Astrocyte (in vitro differentiated cells and primary cell): ENCODE results near the gene FBLN1. TPM values are rescaled to one million over a fixed set of nuclear protein-coding genes. Genes with fewer than 3 reads are reported as not detected.
A peak's percentile ranks its signal among the peaks of the same experiment; 100 is the strongest.

Experiments
- DNase-seq: peaks from one replicate; pipeline ENCODE4 v3.0.0-alpha.2; 2010; ENCODE audit warnings: low read depth
- FAIRE-seq: peaks from 2 replicates; lab custom pipeline; 2011; peaks lifted over from hg19 to GRCh38; lab: Jason Lieb, UNC
- H2AFZ ChIP-seq: 2 replicates; pipeline ENCODE4 v1.6.0; 2012; ENCODE audit warnings: low read depth, low read length, inconsistent platforms
- H3K27ac ChIP-seq: 2 replicates; pipeline ENCODE4 v1.5.1; 2011; ENCODE audit warnings: low read depth, low read length, inconsistent platforms
- H3K27me3 ChIP-seq: 2 replicates; pipeline ENCODE4 v1.6.0; 2011; ENCODE audit warnings: low read length, inconsistent platforms; ENCODE audit not compliant: insufficient read depth
- H3K36me3 ChIP-seq: 2 replicates; pipeline ENCODE4 v1.5.1; 2011; ENCODE audit warnings: low read length, inconsistent platforms; ENCODE audit not compliant: insufficient read depth
- H3K4me1 ChIP-seq: 2 replicates; pipeline ENCODE4 v1.5.1; 2011; ENCODE audit warnings: low read length, inconsistent platforms; ENCODE audit not compliant: insufficient read depth
- H3K4me2 ChIP-seq: 2 replicates; pipeline ENCODE4 v1.6.0; 2012; ENCODE audit warnings: low read length, inconsistent platforms
- H3K4me3 ChIP-seq: 2 replicates; pipeline ENCODE4 v1.5.1; 2011; ENCODE audit warnings: low read depth, mild to moderate bottlenecking, low read length, inconsistent platforms; ENCODE audit not compliant: insufficient read depth
- H3K79me2 ChIP-seq: 2 replicates; pipeline ENCODE4 v1.6.0; 2012; ENCODE audit warnings: mild to moderate bottlenecking, low read length, inconsistent platforms; ENCODE audit not compliant: insufficient read depth
- H3K9ac ChIP-seq: 2 replicates; pipeline ENCODE4 v1.6.0; 2012; ENCODE audit warnings: mild to moderate bottlenecking, low read length, inconsistent platforms
- H3K9me3 ChIP-seq: 2 replicates; pipeline ENCODE4 v1.5.1; 2012; ENCODE audit warnings: low read depth, mild to moderate bottlenecking, low read length, inconsistent platforms; ENCODE audit not compliant: insufficient read depth
- H4K20me1 ChIP-seq: 2 replicates; pipeline ENCODE4 v1.6.0; 2012; ENCODE audit warnings: low read length, inconsistent platforms; ENCODE audit not compliant: insufficient read depth
- H3K27ac Mint-ChIP-seq: one replicate; pipeline ENCODE4 v1.8.0; 2021; ENCODE audit warnings: mild to moderate bottlenecking, mixed read lengths; ENCODE audit not compliant: unreplicated experiment
- H3K27me3 Mint-ChIP-seq: one replicate; pipeline ENCODE4 v1.8.0; 2021; ENCODE audit warnings: low read depth, mixed read lengths; ENCODE audit not compliant: unreplicated experiment
- H3K36me3 Mint-ChIP-seq: one replicate; pipeline ENCODE4 v1.8.0; 2021; ENCODE audit warnings: low read depth, mixed read lengths; ENCODE audit not compliant: unreplicated experiment
- H3K4me1 Mint-ChIP-seq: one replicate; pipeline ENCODE4 v1.8.0; 2021; ENCODE audit warnings: low read depth, mixed read lengths; ENCODE audit not compliant: unreplicated experiment
- H3K4me3 Mint-ChIP-seq: one replicate; pipeline ENCODE4 v1.8.0; 2021; ENCODE audit warnings: mild to moderate bottlenecking, moderate library complexity, mixed read lengths; ENCODE audit not compliant: unreplicated experiment
- H3K9me3 Mint-ChIP-seq: one replicate; pipeline ENCODE4 v1.8.0; 2021; ENCODE audit warnings: mild to moderate bottlenecking, mixed read lengths; ENCODE audit not compliant: unreplicated experiment
- EZH2 ChIP-seq: IDR thresholded peaks from 2 replicates; pipeline ENCODE4 v1.6.1; 2012; ENCODE audit warnings: mild to moderate bottlenecking, low read length, inconsistent platforms; ENCODE audit not compliant: insufficient read depth
- total RNA-seq: library from RNA; stranded (reverse); gene quantifications from 2 replicates; pipeline ENCODE4 v1.2.1, GENCODE V29; 2021
- TF ChIP-seq, protein P1 (sequence below): IDR thresholded peaks from 2 replicates; pipeline ENCODE4 v1.5.1; 2011; ENCODE audit warnings: low read depth, mild to moderate bottlenecking, inconsistent platforms, low read length, moderate library complexity; ENCODE audit not compliant: insufficient read depth

Gene FBLN1
- total RNA-seq, 1 donor from 2014 or later = 69.2 TPM

DNA sequence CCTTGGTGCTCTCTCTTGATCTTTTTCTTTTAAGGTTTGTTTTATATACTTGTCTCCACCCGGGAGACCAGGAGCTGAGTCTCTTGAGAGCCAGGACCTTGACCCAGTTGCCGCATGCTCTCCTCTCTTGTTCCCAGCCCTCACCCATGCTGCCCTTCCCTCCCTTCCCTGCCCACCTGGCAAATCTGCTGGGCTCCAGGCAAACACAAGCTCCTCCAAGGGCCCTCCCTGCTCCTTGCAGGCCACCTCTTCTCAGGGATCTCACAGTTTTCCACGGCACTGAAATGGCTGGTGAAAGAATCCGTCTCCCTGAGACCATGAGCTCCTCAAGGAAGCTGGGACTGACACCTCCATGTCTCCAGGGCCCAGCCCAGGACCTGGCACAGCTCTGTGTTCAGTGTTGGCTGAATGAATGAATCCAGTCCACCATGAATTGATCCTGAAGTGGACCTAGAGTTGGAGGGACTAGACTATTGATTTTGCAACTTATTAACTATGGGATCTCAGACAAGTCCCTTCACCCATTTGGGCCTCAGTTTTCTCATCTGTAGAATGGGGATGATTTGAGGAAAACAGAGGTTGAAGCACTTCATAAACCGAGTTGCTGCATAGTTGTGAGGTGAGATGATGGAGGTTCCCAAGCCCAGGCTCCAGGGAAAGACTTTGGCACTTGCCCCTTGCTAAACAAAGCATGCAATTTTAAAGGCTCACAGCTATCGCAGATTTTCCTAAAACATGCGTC lies 25.1 kb upstream of the FBLN1 start:
- H3K79me2 ChIP-seq = no peaks in the 10 kb centered on the region
- peak overlapping the region; percentile 7 for H3K4me2 ChIP-seq
- TF ChIP-seq EZH2 = no peak
- TF ChIP-seq, protein P1, sequence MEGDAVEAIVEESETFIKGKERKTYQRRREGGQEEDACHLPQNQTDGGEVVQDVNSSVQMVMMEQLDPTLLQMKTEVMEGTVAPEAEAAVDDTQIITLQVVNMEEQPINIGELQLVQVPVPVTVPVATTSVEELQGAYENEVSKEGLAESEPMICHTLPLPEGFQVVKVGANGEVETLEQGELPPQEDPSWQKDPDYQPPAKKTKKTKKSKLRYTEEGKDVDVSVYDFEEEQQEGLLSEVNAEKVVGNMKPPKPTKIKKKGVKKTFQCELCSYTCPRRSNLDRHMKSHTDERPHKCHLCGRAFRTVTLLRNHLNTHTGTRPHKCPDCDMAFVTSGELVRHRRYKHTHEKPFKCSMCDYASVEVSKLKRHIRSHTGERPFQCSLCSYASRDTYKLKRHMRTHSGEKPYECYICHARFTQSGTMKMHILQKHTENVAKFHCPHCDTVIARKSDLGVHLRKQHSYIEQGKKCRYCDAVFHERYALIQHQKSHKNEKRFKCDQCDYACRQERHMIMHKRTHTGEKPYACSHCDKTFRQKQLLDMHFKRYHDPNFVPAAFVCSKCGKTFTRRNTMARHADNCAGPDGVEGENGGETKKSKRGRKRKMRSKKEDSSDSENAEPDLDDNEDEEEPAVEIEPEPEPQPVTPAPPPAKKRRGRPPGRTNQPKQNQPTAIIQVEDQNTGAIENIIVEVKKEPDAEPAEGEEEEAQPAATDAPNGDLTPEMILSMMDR = no peak
- H3K9me3 Mint-ChIP-seq = no peaks in the 10 kb centered on the region
- H4K20me1 ChIP-seq = no peaks in the 10 kb centered on the region
- H3K9ac ChIP-seq = no peak overlapping the region
- H3K36me3 ChIP-seq = no peaks in the 10 kb centered on the region
- H3K27me3 ChIP-seq = no peaks in the 10 kb centered on the region
- peaks cover 21% of the 10 kb centered on the region for H3K27me3 Mint-ChIP-seq
- peak overlapping the region; percentile 20 for H3K27ac ChIP-seq
- H3K27ac Mint-ChIP-seq = peak overlapping the region; percentile 22
- H3K4me3 Mint-ChIP-seq = no peak overlapping the region
- peaks cover 4% of the 10 kb centered on the region for H3K4me1 ChIP-seq
- H3K4me1 Mint-ChIP-seq = no peaks in the 10 kb centered on the region
- H3K9me3 ChIP-seq = no peaks in the 10 kb centered on the region
- no peaks in the 10 kb centered on the region for H3K36me3 Mint-ChIP-seq
- H2AFZ ChIP-seq = no peak overlapping the region
- no peak overlapping the region for H3K4me3 ChIP-seq
- DNase-seq = no peak
- no peak for FAIRE-seq

- H3K9me3 ChIP-seq = no peaks in the 10 kb centered on the region
- H3K79me2 ChIP-seq = no peaks in the 10 kb centered on the region
- H2AFZ ChIP-seq = no peak overlapping the region
- no peaks in the 10 kb centered on the region for H3K36me3 Mint-ChIP-seq
- H3K9me3 Mint-ChIP-seq = no peaks in the 10 kb centered on the region
- peak overlapping the region; percentile 7 for H3K4me2 ChIP-seq
- H4K20me1 ChIP-seq = no peaks in the 10 kb centered on the region
- H3K27me3 ChIP-seq = no peaks in the 10 kb centered on the region
- H3K4me3 ChIP-seq = no peak overlapping the region
- TF ChIP-seq EZH2 = no peak
- TF ChIP-seq, protein P1 = no peak
- FAIRE-seq (peak; percentile 23), DNase-seq (peak; percentile 86)
- H3K27me3 Mint-ChIP-seq = peaks cover 21% of the 10 kb centered on the region
- H3K4me1 ChIP-seq = peaks cover 4% of the 10 kb centered on the region
- no peak overlapping the region for H3K9ac ChIP-seq
- H3K36me3 ChIP-seq = no peaks in the 10 kb centered on the region
- H3K4me1 Mint-ChIP-seq = no peaks in the 10 kb centered on the region
- H3K4me3 Mint-ChIP-seq = no peak overlapping the region
- no peak overlapping the region for H3K27ac Mint-ChIP-seq
- peak overlapping the region; percentile 37 for H3K27ac ChIP-seq
Measured at GRCh38 chr22:45478108-45478771, 24.4 kb upstream of the FBLN1 start.
